Astrocyte (in vitro differentiated cells and primary cell): ENCODE data around the gene PLEK2. TPM values are rescaled to one million over a fixed set of nuclear protein-coding genes. Genes with fewer than 3 reads are reported as not detected.
"Not testable (repeated sequence)": the region's sequence is repeated elsewhere in the genome, so short reads cannot be mapped to it uniquely, and the experiment has no call there.

ENCODE experiments used
- DNase-seq: peaks from one replicate; pipeline ENCODE4 v3.0.0-alpha.2; 2010; ENCODE audit warnings: low read depth
- FAIRE-seq: peaks from 2 replicates; lab custom pipeline; 2011; peaks lifted over from hg19 to GRCh38; lab: Jason Lieb, UNC
- H2AFZ ChIP-seq: 2 replicates; pipeline ENCODE4 v1.6.0; 2012; ENCODE audit warnings: low read depth, low read length, inconsistent platforms
- H3K27ac ChIP-seq: 2 replicates; pipeline ENCODE4 v1.5.1; 2011; ENCODE audit warnings: low read depth, low read length, inconsistent platforms
- H3K27me3 ChIP-seq: 2 replicates; pipeline ENCODE4 v1.6.0; 2011; ENCODE audit warnings: low read length, inconsistent platforms; ENCODE audit not compliant: insufficient read depth
- H3K36me3 ChIP-seq: 2 replicates; pipeline ENCODE4 v1.5.1; 2011; ENCODE audit warnings: low read length, inconsistent platforms; ENCODE audit not compliant: insufficient read depth
- H3K4me1 ChIP-seq: 2 replicates; pipeline ENCODE4 v1.5.1; 2011; ENCODE audit warnings: low read length, inconsistent platforms; ENCODE audit not compliant: insufficient read depth
- H3K4me2 ChIP-seq: 2 replicates; pipeline ENCODE4 v1.6.0; 2012; ENCODE audit warnings: low read length, inconsistent platforms
- H3K4me3 ChIP-seq: 2 replicates; pipeline ENCODE4 v1.5.1; 2011; ENCODE audit warnings: low read depth, mild to moderate bottlenecking, low read length, inconsistent platforms; ENCODE audit not compliant: insufficient read depth
- H3K79me2 ChIP-seq: 2 replicates; pipeline ENCODE4 v1.6.0; 2012; ENCODE audit warnings: mild to moderate bottlenecking, low read length, inconsistent platforms; ENCODE audit not compliant: insufficient read depth
- H3K9ac ChIP-seq: 2 replicates; pipeline ENCODE4 v1.6.0; 2012; ENCODE audit warnings: mild to moderate bottlenecking, low read length, inconsistent platforms
- H3K9me3 ChIP-seq: 2 replicates; pipeline ENCODE4 v1.5.1; 2012; ENCODE audit warnings: low read depth, mild to moderate bottlenecking, low read length, inconsistent platforms; ENCODE audit not compliant: insufficient read depth
- H4K20me1 ChIP-seq: 2 replicates; pipeline ENCODE4 v1.6.0; 2012; ENCODE audit warnings: low read length, inconsistent platforms; ENCODE audit not compliant: insufficient read depth
- H3K27ac Mint-ChIP-seq: one replicate; pipeline ENCODE4 v1.8.0; 2021; ENCODE audit warnings: mild to moderate bottlenecking, mixed read lengths; ENCODE audit not compliant: unreplicated experiment
- H3K27me3 Mint-ChIP-seq: one replicate; pipeline ENCODE4 v1.8.0; 2021; ENCODE audit warnings: low read depth, mixed read lengths; ENCODE audit not compliant: unreplicated experiment
- H3K36me3 Mint-ChIP-seq: one replicate; pipeline ENCODE4 v1.8.0; 2021; ENCODE audit warnings: low read depth, mixed read lengths; ENCODE audit not compliant: unreplicated experiment
- H3K4me1 Mint-ChIP-seq: one replicate; pipeline ENCODE4 v1.8.0; 2021; ENCODE audit warnings: low read depth, mixed read lengths; ENCODE audit not compliant: unreplicated experiment
- H3K4me3 Mint-ChIP-seq: one replicate; pipeline ENCODE4 v1.8.0; 2021; ENCODE audit warnings: mild to moderate bottlenecking, moderate library complexity, mixed read lengths; ENCODE audit not compliant: unreplicated experiment
- H3K9me3 Mint-ChIP-seq: one replicate; pipeline ENCODE4 v1.8.0; 2021; ENCODE audit warnings: mild to moderate bottlenecking, mixed read lengths; ENCODE audit not compliant: unreplicated experiment
- CTCF ChIP-seq: IDR thresholded peaks from 2 replicates; pipeline ENCODE4 v1.5.1; 2011; ENCODE audit warnings: low read depth, mild to moderate bottlenecking, inconsistent platforms, low read length, moderate library complexity; ENCODE audit not compliant: insufficient read depth
- EZH2 ChIP-seq: IDR thresholded peaks from 2 replicates; pipeline ENCODE4 v1.6.1; 2012; ENCODE audit warnings: mild to moderate bottlenecking, low read length, inconsistent platforms; ENCODE audit not compliant: insufficient read depth
- microRNA-seq: library from miRNA; unstranded; fragments of <30 nt; microRNA quantifications from one replicate; pipeline ENCODE4 v1.2.0, GENCODE V29; 2020
- total RNA-seq: library from RNA; stranded (reverse); gene quantifications from 2 replicates; pipeline ENCODE4 v1.2.1, GENCODE V29; 2021

PLEK2 gene
- total RNA-seq, 1 donor from 2014 or later: 1.3 TPM

DNA sequence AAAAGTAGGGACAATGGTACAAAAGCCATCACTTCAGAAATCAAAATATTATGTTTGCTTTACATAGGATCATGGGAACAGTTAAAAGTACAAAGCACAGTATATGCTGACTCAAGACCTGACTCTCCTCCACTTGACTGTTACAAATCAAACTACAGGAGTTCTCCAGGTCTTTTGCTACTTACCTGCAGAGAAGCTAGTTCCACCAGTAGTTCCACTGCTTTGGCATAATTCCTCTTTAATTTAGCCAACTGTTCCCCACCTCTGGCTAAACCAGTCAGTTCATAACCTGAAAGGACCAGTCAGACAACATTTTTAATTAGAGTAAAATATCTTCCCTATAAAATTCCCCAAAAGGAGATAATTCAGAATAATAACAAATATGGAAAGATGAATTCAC, 66.4 kb downstream of the PLEK2 start:
- no peak overlapping the region for H3K4me3 Mint-ChIP-seq
- Histone ChIP-seq H3K9me3 (no peaks in the 10 kb centered on the region), H3K4me2 (no peak overlapping the region), H3K4me1 (no peaks in the 10 kb centered on the region), H3K27ac (no peak overlapping the region), H3K4me3 (no peak overlapping the region), H4K20me1 (peaks cover 5% of the 10 kb centered on the region), H3K9ac (no peak overlapping the region), H3K79me2 (peaks cover 2% of the 10 kb centered on the region), H3K36me3 (peaks cover 58% of the 10 kb centered on the region), H2AFZ (no peak overlapping the region), H3K27me3 (no peaks in the 10 kb centered on the region)
- no peaks in the 10 kb centered on the region for H3K27me3 Mint-ChIP-seq
- H3K27ac Mint-ChIP-seq: no peak overlapping the region
- H3K4me1 Mint-ChIP-seq: no peaks in the 10 kb centered on the region
- no peak for TF ChIP-seq EZH2
- TF ChIP-seq CTCF: no peak
- DNase-seq (no peak), FAIRE-seq (no peak)
- H3K9me3 Mint-ChIP-seq: no peaks in the 10 kb centered on the region
- peaks cover 22% of the 10 kb centered on the region for H3K36me3 Mint-ChIP-seq

DNA sequence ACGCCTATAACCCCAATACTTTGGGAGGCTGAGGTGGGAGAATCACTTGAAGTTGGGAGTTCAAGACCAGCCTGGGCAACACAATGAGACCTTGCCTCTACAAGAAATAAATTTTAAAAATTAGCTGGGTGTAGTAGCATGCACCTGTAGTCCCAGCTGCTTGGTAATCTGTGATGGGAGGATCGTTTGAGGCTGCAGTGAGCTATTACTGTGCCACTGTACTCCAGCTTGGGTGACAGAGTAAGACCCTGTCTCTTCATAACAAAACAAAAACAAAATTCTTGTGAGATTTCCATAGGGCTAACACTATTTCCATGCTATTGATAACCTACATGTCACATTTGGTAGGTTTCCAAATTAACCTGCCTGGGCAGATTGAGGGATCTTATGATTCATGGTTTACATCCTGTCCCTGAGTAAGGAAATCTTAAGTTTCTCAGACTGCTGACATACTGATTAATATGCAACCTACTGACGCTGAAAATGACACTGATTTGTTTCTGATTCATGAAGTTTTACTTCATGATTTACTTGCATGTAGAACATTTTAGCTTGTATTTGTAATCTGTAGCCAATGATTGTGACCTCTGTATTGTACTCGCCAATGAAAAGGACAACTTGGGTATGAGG, 68.2 kb downstream of the PLEK2 start:
- H3K4me3 Mint-ChIP-seq: no peak overlapping the region
- no peak for TF ChIP-seq CTCF
- no peak for TF ChIP-seq EZH2
- no peaks in the 10 kb centered on the region for H3K4me1 Mint-ChIP-seq
- no peak overlapping the region for H3K9ac ChIP-seq
- H3K9me3 Mint-ChIP-seq: no peaks in the 10 kb centered on the region
- H3K4me2 ChIP-seq: no peak overlapping the region
- H3K79me2 ChIP-seq: peaks cover 2% of the 10 kb centered on the region
- no peaks in the 10 kb centered on the region for H3K27me3 Mint-ChIP-seq
- FAIRE-seq: no peak
- no peak overlapping the region for H3K4me3 ChIP-seq
- H3K36me3 Mint-ChIP-seq: peaks cover 22% of the 10 kb centered on the region
- DNase-seq: no peak
- H3K27me3 ChIP-seq: no peaks in the 10 kb centered on the region
- no peak overlapping the region for H2AFZ ChIP-seq
- H3K9me3 ChIP-seq: no peaks in the 10 kb centered on the region
- peaks cover 5% of the 10 kb centered on the region for H4K20me1 ChIP-seq
- H3K4me1 ChIP-seq: no peaks in the 10 kb centered on the region
- H3K27ac Mint-ChIP-seq: no peak overlapping the region
- H3K27ac ChIP-seq: no peak overlapping the region
- peaks cover 54% of the 10 kb centered on the region for H3K36me3 ChIP-seq

GRCh38 chr14:67341231-67341630, 70.7 kb downstream of the PLEK2 start:
- H3K4me3 ChIP-seq, H3K9ac ChIP-seq, H3K27ac ChIP-seq, H3K4me1 Mint-ChIP-seq, H3K4me3 Mint-ChIP-seq, H3K79me2 ChIP-seq, DNase-seq, H3K27me3 ChIP-seq, H3K4me2 ChIP-seq, H4K20me1 ChIP-seq, FAIRE-seq, H3K4me1 ChIP-seq, H3K9me3 Mint-ChIP-seq, H3K27ac Mint-ChIP-seq, H3K9me3 ChIP-seq, H2AFZ ChIP-seq, H3K27me3 Mint-ChIP-seq: not testable (repeated sequence)
- peaks cover 62% of the 10 kb centered on the region for H3K36me3 ChIP-seq
- H3K36me3 Mint-ChIP-seq: peaks cover 16% of the 10 kb centered on the region

Small RNA genes lying within 50 kb of the gene (microRNA-seq; reads per million reads assigned to microRNA genes)
- gene MIR5694: not detected

Other genes with a start within 250 kb of the PLEK2 start
- gene GARIN2, start 222.7 kb downstream of the PLEK2 start, total RNA-seq: not detected in 2 replicates
- gene PALS1, start 170.7 kb downstream of the PLEK2 start, total RNA-seq: 33.8 and 46.0 TPM in 2 replicates
- gene ATP6V1D, start 52.4 kb downstream of the PLEK2 start, total RNA-seq: 96.3 and 105 TPM in 2 replicates
- gene EIF2S1, start 51.8 kb downstream of the PLEK2 start, total RNA-seq: 123 and 143 TPM in 2 replicates
- gene TMEM229B, start 76.6 kb upstream of the PLEK2 start, total RNA-seq: 1.3 and 1.8 TPM in 2 replicates
- 2.3 and 3.3 TPM in 2 replicates for gene PLEKHH1, start 121.1 kb upstream of the PLEK2 start, total RNA-seq
- 11.3 and 13.5 TPM in 2 replicates for gene PIGH, start 188.1 kb upstream of the PLEK2 start, total RNA-seq
- 8.9 and 11.6 TPM in 2 replicates for gene ARG2, start 207.8 kb upstream of the PLEK2 start, total RNA-seq